Spleen (tissue), 11 donors: Measurements from ENCODE around the gene KLHL18. TPM values are rescaled to one million over a fixed set of nuclear protein-coding genes. Genes with fewer than 3 reads are reported as not detected.
"Not testable (repeated sequence)": the region's sequence is repeated elsewhere in the genome, so short reads cannot be mapped to it uniquely, and the experiment has no call there.

Experiments used
- DNase-seq: peaks from one replicate; pipeline ENCODE4 v3.0.0-alpha.2; 2020
- H3K27ac ChIP-seq, 8 donors: fragments of 200-600 bp; sonication (generic) in 7 of 8; 1 replicate in 4 of 8; 2 replicates in 4 of 8; pipeline versions ENCODE4 v1.5.0 to v1.8.0; 2016 to 2021; ENCODE audit warnings: inconsistent platforms in 4 of 8, mild to moderate bottlenecking in 4 of 8, moderate library complexity in 1 of 8
- H3K27me3 ChIP-seq, 7 donors: fragments of 200-600 bp; sonication (generic) in 6 of 7; replicated peaks in 1 of 7; 1 replicate in 4 of 7; 2 replicates in 3 of 7; pipeline versions ENCODE4 v1.5.0 to v1.8.0; 2016 to 2021; ENCODE audit warnings: inconsistent platforms in 3 of 7, mild to moderate bottlenecking in 1 of 7
- H3K36me3 ChIP-seq, 6 donors: fragments of 200-600 bp; sonication (generic) in 5 of 6; 1 replicate in 4 of 6; 2 replicates in 2 of 6; pipeline versions ENCODE4 v1.5.0 to v1.8.0; 2016 to 2021; ENCODE audit warnings: inconsistent platforms in 2 of 6
- H3K4me1 ChIP-seq, 6 donors: fragments of 200-600 bp; sonication (generic) in 5 of 6; 1 replicate in 3 of 6; 2 replicates in 3 of 6; pipeline versions ENCODE4 v1.5.0 to v1.8.0; 2016 to 2021; ENCODE audit warnings: inconsistent platforms in 3 of 6
- H3K4me3 ChIP-seq, 8 donors: fragments of 200-600 bp; sonication (generic) in 7 of 8; 1 replicate in 4 of 8; 2 replicates in 4 of 8; pipeline versions ENCODE4 v1.5.0 to v1.8.0; 2016 to 2021; ENCODE audit warnings: inconsistent platforms in 4 of 8, mild to moderate bottlenecking in 4 of 8, moderate library complexity in 2 of 8
- H3K9me3 ChIP-seq, 8 donors: fragments of 200-600 bp; sonication (generic) in 7 of 8; 1 replicate in 4 of 8; 2 replicates in 4 of 8; pipeline versions ENCODE4 v1.5.0 to v1.8.0; 2016 to 2021; ENCODE audit warnings: inconsistent platforms in 4 of 8
- CTCF ChIP-seq, 11 experiments: fragments of 200-600 bp in 7 of 11; fragments of 450-650 bp in 4 of 11; sonication (generic) in 4 of 11; IDR thresholded peaks in 8 of 11; conservative IDR thresholded peaks in 3 of 11; 1 replicate in 7 of 11; 2 replicates in 4 of 11; pipeline versions ENCODE4 v1.4.0 to v1.8.0; 2016 to 2021; ENCODE audit warnings: antibody characterized with exemption in 11 of 11, inconsistent platforms in 4 of 11, mild to moderate bottlenecking in 1 of 11
- POLR2A ChIP-seq, 3 donors: fragments of 450-650 bp; IDR thresholded peaks; one replicate each; pipeline ENCODE4 v1.5.1; 2017; ENCODE audit warnings: antibody characterized with exemption in 3 of 3, mild to moderate bottlenecking in 1 of 3
- POLR2AphosphoS5 ChIP-seq, 3 donors: sonication (generic); formaldehyde crosslinking; IDR thresholded peaks; one replicate each; pipeline ENCODE4 v1.5.1; 2017; ENCODE audit warnings: antibody characterized with exemption in 3 of 3
- WGBS, 5 donors: extraction: QIAGEN DNeasy Blood & Tissue Kit in 3 of 5; methylation state at CpG; one replicate each; pipeline versions ENCODE4 v1.1.5 to v1.1.7; 2013 to 2018; 5-methylcytosine and 5-hydroxymethylcytosine counted together
- intact Hi-C: fragments of 100-400 bp; cut with DNase I; formaldehyde crosslinking; loops from one replicate; pipeline ENCODE4 v1.15.0; 2023; ENCODE audit warnings: low total_unique reads
- polyA plus RNA-seq, 3 donors: library from polyadenylated mRNA; stranded (reverse); fragments of 200-250 nt; gene quantifications; one replicate each; pipeline ENCODE4 v1.2.1, GENCODE V29; 2013
- total RNA-seq, 7 donors: library from RNA; depleted of rRNA in 3 of 7; stranded (reverse); fragments of >200 nt in 3 of 7; fragmentation: NEBNext Ultra II Directional in 4 of 7; extraction: Animal tissue kit (Norgen Biotek cat#: 25700) in 4 of 7; gene quantifications; one replicate each; pipeline versions ENCODE4 v1.1.0 to v1.2.1, GENCODE V29; 2016 to 2021
- donor health status: healthy with polysubstance abuse.
- donor health status: DM: no; HTN: no; CAD: no; lungs with moderate emphysema.
- donor health status: DM: no; HTN: no; CAD: no.
- donor health status: Bipolar disorder and iron deficiency.
- donor health status: healthy.
- donor health status: DM: no; HTN: no; CAD: no.
- donor health status: DM: yes; HTN: yes; CAD: no.

The KLHL18 gene
- total and polyA plus RNA-seq, 10 donors = 19.2 to 44.6 (median 29.7) TPM

- 79 to 90% (median 82%) methylated on average over 4 of the region's 4 CpGs for WGBS, 5 donors
- H3K36me3 ChIP-seq = peaks cover 0 to 66% (median 15%) of the 10 kb centered on the region in 6 donors
- peaks cover 3 to 99% (median 50%) of the 10 kb centered on the region in 6 donors for H3K4me1 ChIP-seq
- peak overlapping the region in 4 of 8 donors; percentile 27 to 58 (median 48) for H3K27ac ChIP-seq
- intact Hi-C loops = no loop called here
- H3K4me3 ChIP-seq = no peak overlapping the region
- H3K27me3 ChIP-seq = no peaks in the 10 kb centered on the region
- no peak for DNase-seq
- H3K9me3 ChIP-seq = no peaks in the 10 kb centered on the region
- TF ChIP-seq POLR2AphosphoS5 (IDR thresholded peaks at IDR 0.05) (no peak), POLR2A (IDR thresholded peaks at IDR 0.05) (no peak), CTCF (IDR thresholded peaks at IDR 0.05 in 8 of 11, conservative IDR thresholded peaks at IDR 0.05 in 3 of 11) (no peak)
Observed at GRCh38 chr3:47291158-47291753, 8.5 kb downstream of the KLHL18 start.

GRCh38 chr3:47291754-47292420 is 9.1 kb downstream of the KLHL18 start:
- H3K4me1 ChIP-seq = peaks cover 3 to 99% (median 51%) of the 10 kb centered on the region in 6 donors
- peaks cover 0 to 62% (median 15%) of the 10 kb centered on the region in 6 donors for H3K36me3 ChIP-seq
- H3K4me3 ChIP-seq, DNase-seq, H3K27me3 ChIP-seq, intact Hi-C loops, H3K9me3 ChIP-seq: not testable (repeated sequence)
- peak overlapping the region in 5 of 8 donors; percentile 32 to 58 (median 56) for H3K27ac ChIP-seq
- 77 to 88% (median 84%) methylated on average over 9 of the region's 9 CpGs for WGBS, 5 donors

- 85 to 95% (median 92%) methylated on average over 2 of the region's 2 CpGs for WGBS, 5 donors
Observed at GRCh38 chr3:47293822-47294221, 11.1 kb downstream of the KLHL18 start.

GRCh38 chr3:47294392-47294791 is 11.6 kb downstream of the KLHL18 start:
- Histone ChIP-seq H3K4me3 (no peak overlapping the region), H3K4me1 (peaks cover 3 to 96% (median 54%) of the 10 kb centered on the region in 6 donors), H3K36me3 (peaks cover 0 to 52% (median 2%) of the 10 kb centered on the region in 6 donors), H3K27ac (no peak overlapping the region), H3K27me3 (no peaks in the 10 kb centered on the region), H3K9me3 (no peaks in the 10 kb centered on the region)
- intact Hi-C loops = no loop called here
- DNase-seq = no peak
- WGBS, 5 donors = 70 to 93% (median 84%) methylated on average over 3 of the region's 3 CpGs
- TF ChIP-seq CTCF (IDR thresholded peaks at IDR 0.05 in 8 of 11, conservative IDR thresholded peaks at IDR 0.05 in 3 of 11) (no peak), POLR2AphosphoS5 (IDR thresholded peaks at IDR 0.05) (no peak), POLR2A (IDR thresholded peaks at IDR 0.05) (no peak)

More at GRCh38 chr3:47293822-47294221, 11.1 kb downstream of the KLHL18 start:
- peaks cover 3 to 96% (median 54%) of the 10 kb centered on the region in 6 donors for H3K4me1 ChIP-seq
- DNase-seq = no peak
- H3K27me3 ChIP-seq = no peaks in the 10 kb centered on the region
- intact Hi-C loops = no loop called here
- H3K36me3 ChIP-seq = peaks cover 0 to 58% (median 5%) of the 10 kb centered on the region in 6 donors
- H3K4me3 ChIP-seq = no peak overlapping the region
- TF ChIP-seq CTCF (IDR thresholded peaks at IDR 0.05 in 8 of 11, conservative IDR thresholded peaks at IDR 0.05 in 3 of 11) (no peak), POLR2AphosphoS5 (IDR thresholded peaks at IDR 0.05) (no peak)
- no peak overlapping the region for H3K27ac ChIP-seq
- no peaks in the 10 kb centered on the region for H3K9me3 ChIP-seq
